T-helper 1 cell treated with Interleukin-12 subunit alpha and Interleukin-12 subunit beta and Interleukin-4 antibody, amounts not matched to agents 30 ng/mL and 1 ng/mL, for 36 hours (primary cell): Measurements from ENCODE around the gene RPTN. TPM values are rescaled to one million over a fixed set of nuclear protein-coding genes. Genes with fewer than 3 reads are reported as not detected.
"Not testable (repeated sequence)": the region's sequence is repeated elsewhere in the genome, so short reads cannot be mapped to it uniquely, and the experiment has no call there.

Source experiments
- intact Hi-C: fragments of 100-400 bp; cut with micrococcal nuclease; formaldehyde crosslinking; loops from one replicate; pipeline ENCODE4 v1.15.1; 2024
- total RNA-seq: library from RNA; stranded (reverse); gene quantifications from 2 replicates; pipeline ENCODE4 v1.2.3, GENCODE V29; 2022

RPTN gene
- total RNA-seq, 1 donor from 2014 or later = not detected

DNA sequence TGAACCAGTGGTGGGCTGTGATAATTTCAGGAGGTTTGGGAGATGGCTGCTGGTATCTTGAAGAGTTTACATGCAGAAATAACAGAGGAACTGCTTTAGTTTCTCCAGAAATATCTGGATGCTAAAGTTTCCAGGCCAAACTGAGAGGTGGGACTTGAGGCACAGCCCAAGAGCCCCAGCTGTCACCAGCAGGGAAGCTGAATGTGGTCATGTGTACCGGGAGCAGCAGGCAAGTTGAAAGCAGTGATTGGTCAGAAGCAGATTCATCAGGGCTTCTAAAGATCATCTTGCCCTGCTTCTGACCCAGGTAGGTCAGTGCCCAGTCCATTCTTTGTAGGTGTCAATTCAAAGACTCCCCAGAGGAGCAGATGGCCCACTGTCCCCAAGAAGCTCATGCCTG lies 7.9 kb upstream of the RPTN start:
- intact Hi-C loops = no loop called here

DNA sequence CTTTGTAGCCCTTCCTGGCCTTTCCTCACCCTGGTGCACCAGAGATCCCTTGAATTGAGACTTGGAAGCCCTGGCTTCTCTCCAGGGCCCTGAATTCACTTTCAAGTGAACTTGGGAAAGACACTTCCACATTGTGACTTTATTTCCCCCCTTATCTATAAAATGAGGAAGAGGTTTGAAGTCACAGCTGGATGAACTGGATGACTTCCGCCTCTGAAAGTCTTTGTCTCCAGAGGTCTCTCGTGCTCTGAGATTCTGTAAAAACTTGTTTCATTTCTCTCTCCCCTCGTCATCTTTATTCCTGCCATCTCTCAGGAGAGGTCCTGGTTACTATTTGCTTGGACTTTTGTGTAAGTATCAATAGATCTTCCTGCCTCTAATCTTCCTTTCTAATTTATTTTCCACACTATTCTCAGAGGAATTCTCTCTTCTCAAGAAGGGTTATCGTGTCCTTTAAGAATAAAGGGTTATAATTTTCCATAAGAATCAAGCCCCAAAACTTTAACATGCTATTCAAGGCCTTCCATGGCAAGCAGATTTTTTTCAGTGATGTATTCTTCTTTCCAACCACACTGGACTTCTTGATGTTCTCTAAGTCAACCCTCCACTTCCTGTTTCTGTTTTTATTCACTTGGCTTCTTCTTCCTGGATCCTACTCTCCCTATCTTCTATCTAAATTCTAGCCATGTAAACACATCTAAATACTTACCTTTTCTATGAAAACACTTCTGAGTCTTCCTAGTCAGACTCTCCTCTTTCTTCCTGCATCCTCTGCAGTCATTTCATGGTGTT lies 6.5 kb upstream of the RPTN start:
- intact Hi-C loops = no loop called here

DNA sequence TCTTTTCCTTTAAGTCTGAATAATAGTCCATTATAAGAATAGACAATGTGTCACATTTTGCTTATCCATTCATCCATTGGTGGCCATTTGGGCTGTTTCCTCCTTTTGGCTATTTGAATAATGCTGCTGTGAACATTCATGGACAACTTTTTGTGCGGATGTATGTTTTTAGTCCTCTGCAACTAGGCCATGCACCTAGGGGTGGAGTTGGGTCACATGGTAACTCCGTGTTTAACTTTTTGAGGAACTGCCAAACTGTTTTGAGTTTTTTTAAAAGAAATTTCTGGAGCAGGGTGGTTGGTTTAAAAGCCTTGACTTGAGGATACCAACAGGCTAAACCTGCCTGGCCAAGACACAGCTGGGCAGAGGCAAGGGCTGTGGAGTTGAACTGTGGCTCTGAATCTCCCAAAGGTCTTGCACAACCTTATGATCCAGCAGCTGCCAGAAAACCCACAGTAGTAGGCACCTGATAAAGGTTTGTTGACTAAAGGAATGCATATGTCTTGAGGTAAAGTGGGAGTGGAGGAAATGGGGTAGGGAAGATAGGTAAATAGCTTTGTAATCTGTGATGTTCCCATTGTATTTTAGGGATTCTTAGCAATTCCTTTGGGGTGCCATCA lies 5.6 kb upstream of the RPTN start:
- intact Hi-C loops = no loop called here

- intact Hi-C loops = no loop called here
These were observed 3.9 kb upstream of the RPTN start for GRCh38 chr1:152162792-152163463.

DNA sequence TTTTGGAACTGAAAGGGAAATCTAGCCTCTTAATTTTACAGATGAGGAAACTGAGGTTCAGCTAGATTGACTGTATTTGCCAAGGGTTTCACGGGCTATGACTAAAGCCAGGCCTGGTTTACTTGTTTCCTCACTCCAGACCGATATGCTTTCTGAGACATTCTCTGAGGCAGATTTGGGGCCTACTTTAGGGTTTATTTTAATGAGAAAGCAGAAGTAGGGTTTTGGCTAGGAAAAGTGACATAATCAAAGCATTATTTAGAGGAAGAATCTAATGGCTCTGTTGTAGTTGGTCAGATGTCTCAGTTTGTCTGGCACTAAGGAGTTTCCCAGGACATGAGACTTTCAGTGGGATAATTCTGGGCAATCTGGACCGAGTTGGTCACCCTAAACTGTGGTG lies 1.5 kb upstream of the RPTN start:
- intact Hi-C loops = no loop called here

DNA sequence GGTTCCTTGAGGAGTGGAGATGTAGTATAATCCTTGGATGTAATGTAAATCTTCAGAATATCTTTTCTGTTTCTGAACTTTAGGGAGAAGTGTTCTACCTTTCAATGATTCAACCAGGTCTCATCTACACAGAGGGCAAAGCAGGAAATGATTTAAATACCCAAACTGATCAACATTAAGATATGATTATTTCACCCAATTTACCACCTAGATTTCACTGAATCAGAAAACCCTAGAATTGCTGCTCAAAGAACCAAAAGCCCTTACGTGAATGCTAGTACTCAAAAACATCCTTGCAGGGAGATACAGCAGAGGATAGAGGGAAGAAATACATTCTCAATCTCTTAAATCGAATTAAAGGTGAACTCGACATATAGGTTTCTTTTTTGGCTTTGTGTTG lies 5.0 kb downstream of the RPTN start:
- intact Hi-C loops = no loop called here

- intact Hi-C loops = no loop called here
These were observed 7.4 kb downstream of the RPTN start for GRCh38 chr1:152151646-152152045.

- intact Hi-C loops = no loop called here
These were observed 10.0 kb downstream of the RPTN start for GRCh38 chr1:152148981-152149380.

DNA sequence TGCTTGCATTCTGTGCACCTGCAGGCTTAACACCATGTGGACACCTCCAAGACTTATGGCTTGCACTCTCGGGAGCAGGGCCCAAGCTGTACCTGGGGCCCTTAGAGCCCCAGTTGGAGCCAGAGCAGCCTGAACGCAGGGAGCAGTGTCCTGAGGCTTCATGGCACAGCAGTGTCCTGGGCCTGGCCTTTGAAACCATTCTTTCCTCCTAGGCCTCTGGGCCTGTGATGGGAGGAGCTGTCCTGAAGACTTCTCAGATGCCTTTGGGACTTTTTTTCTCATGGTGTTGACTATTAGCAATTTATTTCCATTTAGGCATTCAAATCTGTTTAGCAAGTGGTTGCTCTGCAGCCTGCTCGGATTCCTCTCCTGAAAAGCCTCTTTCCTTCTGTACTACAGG lies 11.0 kb downstream of the RPTN start:
- intact Hi-C loops = no loop called here

GRCh38 chr1:152145769-152146168 lies 13.3 kb downstream of the RPTN start:
- intact Hi-C loops = no loop called here

DNA sequence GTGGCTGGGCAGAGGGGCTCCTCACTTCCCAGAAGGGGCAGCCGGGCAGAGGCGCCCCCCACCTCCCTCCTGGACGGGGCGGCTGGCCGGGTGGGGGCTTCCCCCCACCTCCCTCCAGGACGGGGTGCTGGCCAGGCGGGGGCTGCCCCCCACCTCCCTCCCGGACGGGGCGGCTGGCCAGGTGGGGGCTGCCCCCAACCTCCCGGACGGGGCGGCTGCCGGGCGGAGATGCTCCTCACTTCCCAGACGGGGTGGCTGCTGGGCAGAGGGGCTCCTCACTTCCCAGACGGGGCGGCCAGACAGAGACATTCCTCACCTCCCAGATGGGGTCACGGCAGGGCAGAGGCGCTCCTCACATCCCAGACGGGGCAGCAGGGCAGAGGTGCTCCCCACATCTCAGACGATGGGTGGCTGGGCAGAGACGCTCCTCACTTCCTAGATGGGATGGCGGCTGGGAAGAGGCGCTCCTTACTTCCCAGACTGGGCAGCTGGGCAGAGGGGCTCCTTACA lies 14.3 kb downstream of the RPTN start:
- intact Hi-C loops = not testable (repeated sequence)

GRCh38 chr1:152143150-152143887 lies 15.7 kb downstream of the RPTN start:
- intact Hi-C loops = no loop called here

GRCh38 chr1:152141971-152142584 lies 16.9 kb downstream of the RPTN start:
- intact Hi-C loops = loop anchor here (1.0 kb wide), 1 partner anchor 43 kb away; no protein-coding TSS in a partner anchor

GRCh38 chr1:152137215-152137614 lies 21.8 kb downstream of the RPTN start:
- intact Hi-C loops = no loop called here

DNA sequence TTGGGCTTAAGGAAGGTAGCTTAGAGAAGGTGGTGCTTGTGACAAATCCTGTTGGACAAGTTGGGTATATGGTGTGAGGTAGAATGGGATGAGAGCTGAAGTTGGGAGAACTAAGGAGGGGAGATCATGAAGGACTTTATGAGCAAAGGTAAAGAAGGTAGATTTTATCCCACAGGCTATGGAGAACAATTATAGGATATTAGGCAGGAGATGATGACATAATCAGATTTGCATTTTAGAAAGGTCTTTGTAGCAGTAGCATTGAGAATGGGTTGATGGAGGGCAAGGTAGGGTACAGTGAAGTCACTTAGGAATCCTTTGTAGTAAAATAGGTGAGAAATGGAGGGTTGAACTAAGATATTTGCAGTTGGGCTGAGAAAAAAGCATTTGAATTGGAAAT lies 28.8 kb downstream of the RPTN start:
- intact Hi-C loops = no loop called here

GRCh38 chr1:152127673-152128072 lies 31.4 kb downstream of the RPTN start:
- intact Hi-C loops = no loop called here

DNA sequence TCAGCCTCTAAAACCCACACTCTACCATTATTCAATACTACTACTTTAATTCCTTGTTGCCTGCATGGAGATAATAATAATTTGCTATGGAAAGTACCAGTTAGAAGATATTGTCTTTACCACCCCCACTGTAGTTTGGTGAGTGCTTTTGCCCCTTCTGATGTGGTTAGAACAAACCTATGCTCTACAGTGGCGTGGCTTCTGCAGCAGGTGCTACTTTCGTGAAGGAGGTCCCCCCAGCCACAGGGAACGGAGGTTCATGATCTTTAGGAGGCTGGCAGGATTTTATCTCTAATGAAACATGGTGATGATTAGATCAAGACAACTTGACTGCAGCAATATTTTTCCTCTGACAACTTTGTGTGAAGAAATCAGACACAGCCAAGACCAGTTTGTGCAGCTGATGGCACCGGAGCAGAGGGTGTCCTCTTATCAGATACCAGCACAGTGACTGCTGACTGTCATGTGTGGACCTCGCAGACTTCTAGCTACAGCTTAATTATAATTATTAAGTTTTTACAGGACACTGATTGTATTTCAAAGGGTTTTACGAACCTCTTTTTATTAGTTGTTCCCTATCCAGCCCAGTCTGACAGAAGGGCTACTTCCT lies 33.1 kb downstream of the RPTN start:
- intact Hi-C loops = no loop called here

DNA sequence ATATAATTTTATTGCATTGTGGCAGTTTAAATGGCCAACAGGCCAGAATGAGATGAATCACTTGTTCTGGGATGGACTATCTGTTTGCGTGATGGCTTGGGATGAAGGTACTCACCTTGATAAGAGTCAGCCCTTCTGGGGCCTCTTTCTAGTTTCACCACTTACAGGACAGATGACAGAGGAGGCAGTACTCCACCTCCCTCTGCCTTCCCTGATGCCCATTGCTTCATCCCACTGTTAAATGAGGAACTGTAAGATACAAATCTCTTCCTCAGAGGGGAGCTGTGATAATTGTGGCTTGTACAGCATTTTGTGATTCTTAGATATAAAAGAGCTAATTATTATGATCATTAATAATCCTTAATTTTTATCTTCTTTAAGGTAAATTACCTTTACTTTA lies 40.1 kb downstream of the RPTN start:
- intact Hi-C loops = no loop called here

GRCh38 chr1:152115344-152115743 lies 43.7 kb downstream of the RPTN start, which contains the start of gene TCHH:
TSS of gene TCHH (minus strand) at chr1:152115444. CDS start at chr1:152114080, 1,364 bp downstream.
- intact Hi-C loops = no loop called here

GRCh38 chr1:152112885-152113432 lies 46.1 kb downstream of the RPTN start:
- intact Hi-C loops = no loop called here
